Smooth muscle cell (in vitro differentiated cells): ENCODE data around the gene EIF4G1. TPM values are rescaled to one million over a fixed set of nuclear protein-coding genes. Genes with fewer than 3 reads are reported as not detected.
A peak's percentile ranks its signal among the peaks of the same experiment; 100 is the strongest.
"Not testable (repeated sequence)": the region's sequence is repeated elsewhere in the genome, so short reads cannot be mapped to it uniquely, and the experiment has no call there.

Experiments
- DNase-seq: peaks from one replicate; lab custom pipeline; 2025; ENCODE audit not compliant: unreplicated experiment; lab: John Stamatoyannopoulos, UW
- H2AFZ ChIP-seq: fragments of 200-600 bp; sonication (generic); 2 replicates; pipeline ENCODE4 v1.6.0; 2016; ENCODE audit warnings: antibody characterized with exemption, low read depth, mild to moderate bottlenecking
- H3F3A ChIP-seq: fragments of 200-600 bp; sonication (generic); 2 replicates; pipeline ENCODE4 v1.6.0; 2017; ENCODE audit warnings: antibody characterized with exemption, low read depth
- H3K27ac ChIP-seq: fragments of 200-600 bp; sonication (generic); 2 replicates; pipeline ENCODE4 v1.5.1; 2016; ENCODE audit warnings: low read depth, mild to moderate bottlenecking
- H3K27me3 ChIP-seq: fragments of 200-600 bp; sonication (generic); 2 replicates; pipeline ENCODE4 v1.6.1; 2016; ENCODE audit warnings: low read depth, mild to moderate bottlenecking
- H3K36me3 ChIP-seq: fragments of 200-600 bp; sonication (generic); 2 replicates; pipeline ENCODE4 v1.5.1; 2016; ENCODE audit warnings: low read depth
- H3K4me1 ChIP-seq: fragments of 200-600 bp; sonication (generic); 2 replicates; pipeline ENCODE4 v1.5.1; 2016; ENCODE audit warnings: low read depth
- H3K4me2 ChIP-seq: fragments of 200-600 bp; sonication (generic); 2 replicates; pipeline ENCODE4 v1.6.0; 2016; ENCODE audit warnings: mild to moderate bottlenecking
- H3K4me3 ChIP-seq: fragments of 200-600 bp; sonication (generic); 2 replicates; pipeline ENCODE4 v1.5.1; 2016; ENCODE audit warnings: mild to moderate bottlenecking
- H3K79me2 ChIP-seq: fragments of 200-600 bp; sonication (generic); 2 replicates; pipeline ENCODE4 v1.6.0; 2016; ENCODE audit warnings: low read depth, mild to moderate bottlenecking
- H3K9ac ChIP-seq: fragments of 200-600 bp; sonication (generic); 2 replicates; pipeline ENCODE4 v1.6.0; 2016; ENCODE audit warnings: low read depth
- H3K9me3 ChIP-seq: fragments of 200-600 bp; sonication (generic); replicated peaks from 2 replicates; pipeline ENCODE4 v1.5.1; 2016; ENCODE audit warnings: low read depth
- H4K20me1 ChIP-seq: fragments of 200-600 bp; sonication (generic); 2 replicates; pipeline ENCODE4 v1.6.0; 2016; ENCODE audit warnings: low read depth
- WGBS: methylation state at CpG from one replicate; pipeline ENCODE4 v1.1.7; 2016; ENCODE audit warnings: low lambda C conversion rate; 5-methylcytosine and 5-hydroxymethylcytosine counted together
- polyA plus RNA-seq: library from polyadenylated mRNA; unstranded; fragments of >200 nt; fragmentation: Nextera tagmentation; extraction: Ambion mirVana; gene quantifications from 2 replicates; pipeline ENCODE4 v1.2.1, GENCODE V29; 2016
- total RNA-seq: library from RNA; depleted of rRNA; stranded (reverse); fragments of >200 nt; gene quantifications from 2 replicates; pipeline ENCODE4 v1.2.3, GENCODE V29; 2014
- TF ChIP-seq, protein P1 (sequence below): fragments of 200-600 bp; sonication (generic); IDR thresholded peaks from 2 replicates; pipeline ENCODE4 v1.5.1; 2017; ENCODE audit warnings: borderline replicate concordance, mild to moderate bottlenecking, antibody characterized with exemption; ENCODE audit not compliant: insufficient read depth, poor library complexity, severe bottlenecking

Gene EIF4G1
- total and polyA plus RNA-seq, 2 experiments from 2014 or later: 171 to 198 TPM

DNA sequence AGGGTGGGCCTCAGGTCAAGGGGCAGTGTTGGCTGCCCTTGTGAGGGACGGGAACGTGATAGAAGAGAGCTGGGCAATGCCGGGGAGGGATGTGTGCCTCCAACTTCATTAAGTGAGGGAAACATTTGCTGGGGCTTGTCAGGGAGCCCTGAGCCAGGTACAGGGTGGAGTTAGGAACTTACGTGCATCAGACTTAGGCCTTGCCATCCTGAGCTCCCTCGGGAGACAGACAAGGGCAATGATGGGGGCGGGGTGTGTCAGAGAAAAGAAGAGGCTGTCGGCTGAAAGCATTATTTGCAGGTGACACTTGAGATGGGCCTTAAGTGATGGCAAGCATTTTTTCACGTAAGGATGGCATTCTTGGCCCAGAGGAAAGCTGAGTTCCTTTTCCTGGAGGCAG lies 24.6 kb downstream of the EIF4G1 start:
- Histone ChIP-seq H3K4me3 (no peak overlapping the region), H3K4me2 (peak overlapping the region; percentile 70), H3K27me3 (no peaks in the 10 kb centered on the region), H4K20me1 (peaks cover 64% of the 10 kb centered on the region), H3K27ac (peak overlapping the region; percentile 28), H3K9me3 (no peaks in the 10 kb centered on the region), H2AFZ (no peak overlapping the region), H3K9ac (no peak overlapping the region), H3F3A (peaks cover 3% of the 10 kb centered on the region), H3K4me1 (peaks cover 19% of the 10 kb centered on the region), H3K36me3 (no peaks in the 10 kb centered on the region), H3K79me2 (peaks cover 15% of the 10 kb centered on the region)
- 78% methylated on average over 8 of the region's 8 CpGs for whole genome bisulfite sequencing
- TF ChIP-seq, protein P1, sequence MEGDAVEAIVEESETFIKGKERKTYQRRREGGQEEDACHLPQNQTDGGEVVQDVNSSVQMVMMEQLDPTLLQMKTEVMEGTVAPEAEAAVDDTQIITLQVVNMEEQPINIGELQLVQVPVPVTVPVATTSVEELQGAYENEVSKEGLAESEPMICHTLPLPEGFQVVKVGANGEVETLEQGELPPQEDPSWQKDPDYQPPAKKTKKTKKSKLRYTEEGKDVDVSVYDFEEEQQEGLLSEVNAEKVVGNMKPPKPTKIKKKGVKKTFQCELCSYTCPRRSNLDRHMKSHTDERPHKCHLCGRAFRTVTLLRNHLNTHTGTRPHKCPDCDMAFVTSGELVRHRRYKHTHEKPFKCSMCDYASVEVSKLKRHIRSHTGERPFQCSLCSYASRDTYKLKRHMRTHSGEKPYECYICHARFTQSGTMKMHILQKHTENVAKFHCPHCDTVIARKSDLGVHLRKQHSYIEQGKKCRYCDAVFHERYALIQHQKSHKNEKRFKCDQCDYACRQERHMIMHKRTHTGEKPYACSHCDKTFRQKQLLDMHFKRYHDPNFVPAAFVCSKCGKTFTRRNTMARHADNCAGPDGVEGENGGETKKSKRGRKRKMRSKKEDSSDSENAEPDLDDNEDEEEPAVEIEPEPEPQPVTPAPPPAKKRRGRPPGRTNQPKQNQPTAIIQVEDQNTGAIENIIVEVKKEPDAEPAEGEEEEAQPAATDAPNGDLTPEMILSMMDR: no peak
- DNase-seq: no peak

DNA sequence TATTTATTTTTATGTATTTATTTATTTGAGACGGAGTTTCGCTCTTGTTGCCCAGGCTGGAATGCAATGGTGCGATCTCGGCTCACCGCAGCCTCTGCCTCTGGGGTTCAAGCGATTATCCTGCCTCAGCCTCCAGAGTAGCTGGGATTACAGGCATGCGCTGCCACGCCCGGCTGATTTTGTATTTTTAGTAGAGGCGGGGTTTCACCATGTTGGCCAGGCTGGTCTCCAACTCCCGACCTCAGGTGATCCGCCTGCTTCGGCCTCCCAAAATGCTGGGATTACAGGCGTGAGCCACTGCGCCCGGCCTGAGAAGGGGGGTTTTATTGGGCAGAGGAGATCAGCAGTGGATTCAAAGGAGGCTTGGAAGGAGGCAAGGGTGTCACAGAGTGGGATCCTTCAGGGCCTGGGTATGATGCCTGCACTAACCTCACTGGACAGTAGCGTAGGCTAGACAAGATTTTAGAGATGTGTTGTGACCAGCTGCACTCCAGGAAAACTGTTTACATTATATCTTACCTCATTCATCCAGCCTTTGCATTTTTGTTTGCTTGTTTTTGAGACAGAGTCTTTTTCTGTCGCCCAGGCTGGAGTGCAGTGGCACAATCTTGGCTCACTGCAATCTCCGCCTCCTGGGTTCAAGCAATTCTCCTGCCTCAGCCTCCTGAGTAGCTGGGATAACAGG lies 25.2 kb downstream of the EIF4G1 start:
- not testable (repeated sequence) for H3K27me3 ChIP-seq, H3K9me3 ChIP-seq, DNase-seq, H3K27ac ChIP-seq, H3K4me3 ChIP-seq, H3F3A ChIP-seq, H2AFZ ChIP-seq, H3K4me2 ChIP-seq, H3K36me3 ChIP-seq, H3K9ac ChIP-seq
- peaks cover 19% of the 10 kb centered on the region for H3K4me1 ChIP-seq
- WGBS: 93% methylated on average over 19 of the region's 19 CpGs
- peaks cover 15% of the 10 kb centered on the region for H3K79me2 ChIP-seq
- H4K20me1 ChIP-seq: peaks cover 58% of the 10 kb centered on the region

DNA sequence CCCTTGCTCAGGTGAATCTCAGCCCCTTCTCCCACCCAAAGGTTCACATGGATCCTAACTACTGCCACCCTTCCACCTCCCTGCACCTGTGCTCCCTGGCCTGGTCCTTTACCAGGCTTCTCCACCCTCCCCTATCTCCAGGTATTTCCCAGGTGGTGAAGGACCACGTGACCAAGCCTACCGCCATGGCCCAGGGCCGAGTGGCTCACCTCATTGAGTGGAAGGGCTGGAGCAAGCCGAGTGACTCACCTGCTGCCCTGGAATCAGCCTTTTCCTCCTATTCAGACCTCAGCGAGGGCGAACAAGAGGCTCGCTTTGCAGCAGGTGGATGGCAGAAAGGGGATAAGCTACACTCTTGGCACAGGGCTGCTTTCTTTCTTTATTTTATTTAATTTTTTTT lies 27.5 kb downstream of the EIF4G1 start:
- H3K27me3 ChIP-seq: no peaks in the 10 kb centered on the region
- no peak overlapping the region for H3K4me2 ChIP-seq
- H3K9me3 ChIP-seq: no peaks in the 10 kb centered on the region
- H3K36me3 ChIP-seq: no peaks in the 10 kb centered on the region
- WGBS: 81% methylated on average over 7 of the region's 7 CpGs
- H4K20me1 ChIP-seq: peaks cover 55% of the 10 kb centered on the region
- DNase-seq: no peak
- peaks cover 24% of the 10 kb centered on the region for H3K4me1 ChIP-seq
- peaks cover 15% of the 10 kb centered on the region for H3K79me2 ChIP-seq
- no peak overlapping the region for H3K27ac ChIP-seq
- no peak overlapping the region for H2AFZ ChIP-seq
- no peak overlapping the region for H3K4me3 ChIP-seq
- no peak overlapping the region for H3K9ac ChIP-seq
- TF ChIP-seq, protein P1: no peak
- H3F3A ChIP-seq: peaks cover 3% of the 10 kb centered on the region

DNA sequence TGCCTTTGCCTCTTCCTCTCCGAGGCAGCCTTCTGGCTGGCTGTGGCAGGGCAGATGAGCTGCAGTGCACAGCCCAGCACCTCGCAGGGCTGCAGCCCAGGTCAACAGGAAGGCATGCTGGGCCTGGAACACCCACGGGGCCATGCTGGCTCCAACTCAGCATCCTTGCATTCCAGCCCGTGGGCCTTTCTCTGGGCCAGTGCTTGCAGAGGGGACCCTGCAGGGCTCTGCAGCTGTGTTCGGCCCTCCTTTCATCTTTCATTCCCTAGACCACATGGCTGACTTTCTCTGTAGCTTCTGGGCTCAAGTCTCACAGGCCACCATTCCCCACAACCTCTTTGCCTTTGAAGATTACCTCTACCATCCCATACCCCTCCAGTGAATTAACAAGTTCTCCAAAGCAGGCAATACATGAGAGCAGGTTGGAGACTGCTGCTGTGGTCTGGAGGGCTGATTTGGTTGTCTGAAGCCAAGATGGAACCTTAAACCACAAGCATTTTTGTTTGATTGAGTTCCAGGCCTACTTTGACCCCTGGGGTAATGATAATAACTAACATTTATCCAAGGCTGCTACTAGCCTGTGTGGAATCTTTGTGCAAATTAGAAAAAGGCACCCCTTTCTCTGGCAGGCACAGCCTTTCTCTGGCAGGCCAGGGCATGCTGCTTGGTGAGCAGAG lies 28.9 kb downstream of the EIF4G1 start:
- Histone ChIP-seq H3K4me3 (no peak overlapping the region), H3K4me1 (peaks cover 24% of the 10 kb centered on the region), H4K20me1 (peaks cover 49% of the 10 kb centered on the region), H3K79me2 (peaks cover 1% of the 10 kb centered on the region), H3K27me3 (no peaks in the 10 kb centered on the region), H3K36me3 (no peaks in the 10 kb centered on the region), H2AFZ (no peak overlapping the region), H3K9ac (no peak overlapping the region), H3K27ac (no peak overlapping the region), H3K9me3 (no peaks in the 10 kb centered on the region), H3K4me2 (no peak overlapping the region), H3F3A (peaks cover 8% of the 10 kb centered on the region)
- no peak for DNase-seq
- TF ChIP-seq, protein P1: no peak
- WGBS: 91% methylated on average over 5 of the region's 5 CpGs
